BE2C (cell line): ENCODE results near the gene DHX16.

Source experiments
- DNase-seq: peaks from one replicate; pipeline ENCODE4 v3.0.0-alpha.2; 2020
- H3K27me3 ChIP-seq: fragments of 250-450 bp; sonication (Bioruptor Pico); 2 replicates; pipeline ENCODE4 v1.5.1; 2020; ENCODE audit warnings: mild to moderate bottlenecking
- H3K36me3 ChIP-seq: fragments of 250-450 bp; sonication (Bioruptor Pico); 2 replicates; pipeline ENCODE4 v1.5.1; 2020; ENCODE audit warnings: mild to moderate bottlenecking
- H3K4me1 ChIP-seq: fragments of 250-450 bp; sonication (Bioruptor Pico); 2 replicates; pipeline ENCODE4 v1.5.1; 2020
- H3K4me3 ChIP-seq: 2 replicates; pipeline ENCODE4 v1.5.1; 2011; ENCODE audit warnings: low read depth, low read length
- H3K9me3 ChIP-seq: fragments of 250-450 bp; sonication (Bioruptor Pico); 2 replicates; pipeline ENCODE4 v1.5.1; 2020
- TF ChIP-seq, protein P1 (sequence below): IDR thresholded peaks from 2 replicates; pipeline ENCODE4 v1.5.1; 2012; ENCODE audit warnings: mild to moderate bottlenecking, low read depth, low read length

DHX16 gene

GRCh38 chr6:30689022-30689865 is 16.4 kb upstream of the DHX16 start:
- H3K4me1 ChIP-seq: peaks cover 10% of the 10 kb centered on the region; the same call in 1 of the 2 replicates
- H3K4me3 ChIP-seq: no peak overlapping the region
- DNase-seq: no peak
- H3K36me3 ChIP-seq: peaks cover 5% of the 10 kb centered on the region
- no peaks in the 10 kb centered on the region for H3K27me3 ChIP-seq
- TF ChIP-seq, protein P1, sequence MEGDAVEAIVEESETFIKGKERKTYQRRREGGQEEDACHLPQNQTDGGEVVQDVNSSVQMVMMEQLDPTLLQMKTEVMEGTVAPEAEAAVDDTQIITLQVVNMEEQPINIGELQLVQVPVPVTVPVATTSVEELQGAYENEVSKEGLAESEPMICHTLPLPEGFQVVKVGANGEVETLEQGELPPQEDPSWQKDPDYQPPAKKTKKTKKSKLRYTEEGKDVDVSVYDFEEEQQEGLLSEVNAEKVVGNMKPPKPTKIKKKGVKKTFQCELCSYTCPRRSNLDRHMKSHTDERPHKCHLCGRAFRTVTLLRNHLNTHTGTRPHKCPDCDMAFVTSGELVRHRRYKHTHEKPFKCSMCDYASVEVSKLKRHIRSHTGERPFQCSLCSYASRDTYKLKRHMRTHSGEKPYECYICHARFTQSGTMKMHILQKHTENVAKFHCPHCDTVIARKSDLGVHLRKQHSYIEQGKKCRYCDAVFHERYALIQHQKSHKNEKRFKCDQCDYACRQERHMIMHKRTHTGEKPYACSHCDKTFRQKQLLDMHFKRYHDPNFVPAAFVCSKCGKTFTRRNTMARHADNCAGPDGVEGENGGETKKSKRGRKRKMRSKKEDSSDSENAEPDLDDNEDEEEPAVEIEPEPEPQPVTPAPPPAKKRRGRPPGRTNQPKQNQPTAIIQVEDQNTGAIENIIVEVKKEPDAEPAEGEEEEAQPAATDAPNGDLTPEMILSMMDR: no peak
- H3K9me3 ChIP-seq: no peaks in the 10 kb centered on the region

- no peak for DNase-seq
- peaks cover 10% of the 10 kb centered on the region; the same call in 1 of the 2 replicates for H3K4me1 ChIP-seq
- H3K36me3 ChIP-seq: peaks cover 5% of the 10 kb centered on the region
- no peaks in the 10 kb centered on the region for H3K27me3 ChIP-seq
- no peak overlapping the region; the same call in 1 of the 2 replicates for H3K4me3 ChIP-seq
- no peaks in the 10 kb centered on the region for H3K9me3 ChIP-seq
- TF ChIP-seq, protein P1: no peak
Observed at GRCh38 chr6:30688569-30688968, 15.8 kb upstream of the DHX16 start.

GRCh38 chr6:30687659-30688431 is 15.0 kb upstream of the DHX16 start:
- H3K36me3 ChIP-seq: peaks cover 5% of the 10 kb centered on the region

GRCh38 chr6:30686908-30687658 is 14.3 kb upstream of the DHX16 start:
- DNase-seq: peak; percentile 99
- H3K27me3 ChIP-seq: no peaks in the 10 kb centered on the region
- no peaks in the 10 kb centered on the region for H3K9me3 ChIP-seq
- peaks cover 5% of the 10 kb centered on the region for H3K36me3 ChIP-seq
- peaks cover 10% of the 10 kb centered on the region; the same call in 1 of the 2 replicates for H3K4me1 ChIP-seq
- TF ChIP-seq, protein P1: no peak
- H3K4me3 ChIP-seq: peak overlapping the region; percentile 74

More at GRCh38 chr6:30687659-30688431, 15.0 kb upstream of the DHX16 start:
- TF ChIP-seq, protein P1: no peak
- Histone ChIP-seq H3K4me1 (peaks cover 10% of the 10 kb centered on the region; the same call in 1 of the 2 replicates), H3K9me3 (no peaks in the 10 kb centered on the region), H3K27me3 (no peaks in the 10 kb centered on the region), H3K4me3 (peak overlapping the region; percentile 74)
- no peak for DNase-seq

GRCh38 chr6:30686009-30686907 is 13.5 kb upstream of the DHX16 start, which contains the start of gene PPP1R18:
Gene PPP1R18 (minus strand): TSS chr6:30686645. CDS start chr6:30686018, 627 bp downstream.
- H3K9me3 ChIP-seq: no peaks in the 10 kb centered on the region
- peaks cover 12% of the 10 kb centered on the region for H3K36me3 ChIP-seq
- DNase-seq: peak; percentile 77
- H3K4me3 ChIP-seq: peak within 1 kb of the TSS; percentile 74
- no peaks in the 10 kb centered on the region for H3K27me3 ChIP-seq
- H3K4me1 ChIP-seq: peaks cover 10% of the 10 kb centered on the region; the same call in 1 of the 2 replicates
- TF ChIP-seq, protein P1: no peak
